SH-SY5Y (cell line): ENCODE results near the gene ZNF385C.

Source experiments
- GATA2 ChIP-seq: IDR thresholded peaks from 2 replicates; pipeline ENCODE4 v1.6.1; 2011; ENCODE audit warnings: mild to moderate bottlenecking, low read depth, low read length
- GATA3 ChIP-seq: IDR thresholded peaks from 2 replicates; pipeline ENCODE4 v1.6.1; 2011; ENCODE audit warnings: low read depth, mild to moderate bottlenecking, low read length, moderate library complexity

ZNF385C gene

DNA sequence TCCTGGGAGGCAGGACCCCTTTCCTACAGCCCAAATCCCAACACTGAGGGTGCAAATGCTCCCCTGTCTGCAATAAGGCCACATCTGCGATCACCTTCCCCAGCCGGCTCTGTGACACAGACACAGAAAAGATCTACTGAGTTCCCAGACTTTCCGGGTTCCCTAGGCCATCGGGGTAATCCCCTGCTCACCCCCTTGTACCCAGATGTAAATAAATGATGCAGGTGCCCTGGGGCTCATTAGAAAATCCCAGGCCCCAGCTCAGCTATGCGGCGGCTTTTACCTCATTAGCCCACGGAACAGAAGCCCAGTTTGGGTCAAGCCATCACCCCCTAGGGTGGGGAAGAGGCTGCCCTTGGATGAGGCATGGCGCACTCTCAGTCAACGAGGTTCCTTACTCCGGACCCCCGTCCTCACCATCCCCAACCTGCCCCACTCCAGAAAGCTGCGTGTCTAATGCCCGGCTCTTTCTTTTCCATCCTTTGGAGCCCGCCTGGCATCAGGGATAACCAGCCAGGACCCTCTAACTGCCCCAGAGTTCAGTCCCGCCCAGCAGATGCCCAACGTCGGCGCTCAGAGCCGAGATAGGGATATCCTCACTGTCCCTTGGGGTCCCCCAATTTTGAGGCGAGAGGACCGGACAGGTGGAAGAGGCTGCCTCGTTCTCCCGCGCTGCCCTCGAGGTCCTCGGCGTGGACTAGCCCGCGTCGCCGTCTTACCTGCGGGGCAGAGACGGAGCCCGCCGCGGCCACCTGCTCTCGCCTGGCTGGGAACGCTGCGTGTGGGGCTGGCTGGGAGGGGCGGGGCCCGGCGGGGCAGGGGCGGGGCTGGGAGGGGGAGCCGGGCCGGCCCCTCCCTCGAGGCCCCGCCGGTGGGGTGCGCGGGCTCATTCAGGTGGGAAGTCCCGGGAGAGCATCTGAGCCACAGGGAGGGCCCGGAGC, at the start of gene ZNF385C:
Gene ZNF385C, minus strand, starts transcription at position 783 of the 941 bp plus-strand sequence. CDS start 35,417 bp downstream, outside the sequence.
- TF ChIP-seq GATA2 (no peak), GATA3 (no peak)

DNA sequence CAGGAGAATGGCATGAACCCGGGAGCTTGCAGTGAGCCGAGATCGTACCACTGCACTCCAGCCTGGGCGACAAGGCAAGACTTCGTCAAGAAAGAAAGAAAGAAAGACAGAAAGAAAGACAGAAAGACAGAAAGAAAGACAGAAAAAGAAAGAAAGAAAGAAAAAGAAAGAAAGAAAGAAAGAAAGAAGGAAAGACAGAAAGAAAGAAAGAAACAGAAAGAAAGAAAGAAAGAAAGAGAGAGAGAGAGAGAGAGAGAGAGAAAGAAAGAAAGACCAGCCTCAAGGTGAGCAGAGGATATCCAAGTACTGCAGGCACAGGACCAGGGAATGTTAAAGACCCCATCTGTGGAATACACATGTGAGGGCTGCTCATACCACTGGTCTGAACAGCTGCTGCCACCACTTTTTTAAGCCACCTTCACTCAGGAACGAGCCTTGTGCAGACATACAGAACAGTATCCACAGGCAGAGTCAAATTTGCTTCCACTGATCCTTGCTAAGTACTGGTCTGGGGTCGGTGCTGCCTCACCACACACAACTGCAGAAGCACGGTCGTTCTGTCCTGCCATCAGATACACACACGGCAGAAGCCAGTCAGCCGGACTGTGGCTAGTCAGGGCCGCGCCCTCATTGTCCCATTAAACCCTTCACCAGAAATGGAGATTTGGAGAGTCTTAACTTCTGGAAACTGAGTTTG, 48.8 kb upstream of the ZNF385C start:
- no peak for TF ChIP-seq GATA3
- TF ChIP-seq GATA2: no peak

- TF ChIP-seq GATA2 (no peak), GATA3 (no peak)
Observed at GRCh38 chr17:42142371-42142896, 44.2 kb upstream of the ZNF385C start.

DNA sequence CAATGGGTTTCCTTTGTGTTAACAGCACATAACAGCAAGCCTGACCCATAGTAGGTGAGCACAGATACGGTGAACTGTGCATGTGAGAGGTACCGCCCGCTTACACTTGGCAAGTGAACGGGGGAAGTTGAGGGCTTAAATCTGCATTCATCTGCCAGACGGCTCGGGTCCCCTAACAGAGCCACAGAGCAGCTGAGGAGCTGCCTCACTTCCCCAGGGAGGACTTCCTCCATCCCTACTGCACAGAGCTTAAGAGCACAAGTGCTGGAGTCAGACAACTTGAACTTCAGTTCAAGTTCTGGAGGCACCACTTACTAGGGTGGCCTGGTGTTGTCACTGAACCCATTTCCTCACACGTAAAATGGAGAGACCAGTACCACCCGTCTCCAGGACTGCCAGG, 43.1 kb upstream of the ZNF385C start:
- TF ChIP-seq GATA3: no peak
- no peak for TF ChIP-seq GATA2

GRCh38 chr17:42138749-42139492, 40.6 kb upstream of the ZNF385C start:
- TF ChIP-seq GATA2 (no peak), GATA3 (no peak)

- TF ChIP-seq GATA3 (no peak), GATA2 (no peak)
Observed at GRCh38 chr17:42136654-42137051, 38.4 kb upstream of the ZNF385C start.

DNA sequence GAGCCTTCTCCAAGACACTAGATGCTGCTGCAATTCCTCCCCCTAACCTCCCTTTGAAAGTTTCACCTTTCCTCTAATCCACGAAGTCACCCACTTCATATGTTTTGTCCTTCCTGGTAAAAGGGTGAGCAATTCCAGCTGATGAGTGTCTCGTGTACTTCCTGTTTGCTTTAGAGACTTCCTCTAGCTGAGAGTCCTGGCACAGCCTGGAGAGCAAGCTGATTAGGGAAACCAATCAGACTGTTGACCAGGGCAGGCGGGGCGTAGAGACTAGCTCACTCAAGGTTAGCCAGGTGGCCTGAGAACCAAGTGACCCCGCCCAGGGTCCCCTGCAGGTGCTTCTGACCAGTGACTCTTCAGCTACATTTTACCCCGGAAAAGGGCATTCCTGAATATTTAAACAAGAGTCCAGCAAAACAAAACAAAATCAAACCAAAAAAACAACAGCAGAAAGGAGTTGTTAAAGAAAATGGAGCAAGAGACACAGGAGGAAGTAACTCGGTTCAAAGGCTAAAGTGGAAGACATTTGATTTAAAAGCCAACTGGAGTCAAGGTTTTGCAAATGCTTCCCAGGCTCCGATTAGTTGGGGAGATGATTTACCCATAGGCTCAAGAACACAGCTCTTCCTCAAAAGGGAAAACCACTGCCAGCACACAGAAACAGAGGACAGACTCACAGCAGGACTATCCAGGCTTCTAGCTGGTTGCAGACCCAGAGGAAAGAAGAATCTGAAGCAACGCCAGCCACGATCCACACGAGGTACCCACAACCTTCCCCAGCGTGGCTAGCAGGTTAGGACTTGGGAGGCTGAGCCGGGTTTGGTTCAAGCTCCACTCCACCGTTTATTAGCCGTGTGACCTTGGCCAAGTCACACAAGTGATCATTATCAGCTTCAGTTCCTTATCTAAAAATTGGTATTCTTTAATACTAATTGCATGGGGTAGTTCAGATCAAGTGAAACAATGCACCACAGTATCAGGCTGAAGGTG, 37.7 kb upstream of the ZNF385C start:
- TF ChIP-seq GATA3 (no peak), GATA2 (no peak)

DNA sequence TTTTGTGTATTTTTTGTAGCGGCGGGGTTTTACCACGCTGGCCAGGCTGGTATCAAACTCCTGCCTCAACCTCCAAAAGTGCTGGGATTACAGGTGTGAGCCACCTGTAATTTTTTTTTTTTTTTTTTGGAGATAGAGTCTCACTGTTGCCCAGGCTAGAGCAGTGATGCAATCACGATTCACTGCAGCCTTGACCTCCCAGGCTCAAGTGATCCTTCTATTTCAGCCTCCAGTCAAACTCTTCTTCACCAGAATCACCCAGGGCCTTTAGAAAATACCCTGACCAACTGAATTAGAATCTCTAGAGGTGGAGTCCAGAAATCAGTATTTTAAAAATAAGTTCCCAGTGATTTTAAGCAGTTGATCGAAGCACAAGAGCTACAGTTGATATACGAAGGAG, 36.9 kb upstream of the ZNF385C start:
- TF ChIP-seq GATA2 (no peak), GATA3 (no peak)

GRCh38 chr17:42133461-42134041, 35.3 kb upstream of the ZNF385C start:
- TF ChIP-seq GATA2 (no peak), GATA3 (no peak)

DNA sequence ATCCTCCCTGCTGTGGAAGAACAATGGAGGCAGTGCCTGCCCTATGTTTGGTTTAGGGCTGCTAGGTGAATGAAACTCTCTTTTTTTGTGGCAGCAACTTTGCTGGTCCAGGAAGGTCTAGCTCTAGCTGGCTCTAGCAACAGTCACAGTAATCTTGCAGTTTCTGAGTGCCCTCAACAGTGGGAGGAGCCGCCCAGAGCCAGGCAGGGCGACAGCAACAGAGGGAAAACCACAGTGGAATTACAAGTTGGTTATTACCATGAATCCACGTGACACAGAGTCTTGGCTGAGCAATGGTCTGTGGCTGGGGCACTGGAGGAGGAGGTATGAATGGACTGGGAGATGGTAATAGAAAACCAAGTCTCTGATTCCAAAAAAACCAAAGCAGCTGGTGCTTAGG, 34.7 kb upstream of the ZNF385C start:
- TF ChIP-seq GATA2: no peak
- no peak for TF ChIP-seq GATA3

- TF ChIP-seq GATA2 (no peak), GATA3 (no peak)
Observed at GRCh38 chr17:42131981-42132432, 33.7 kb upstream of the ZNF385C start.

DNA sequence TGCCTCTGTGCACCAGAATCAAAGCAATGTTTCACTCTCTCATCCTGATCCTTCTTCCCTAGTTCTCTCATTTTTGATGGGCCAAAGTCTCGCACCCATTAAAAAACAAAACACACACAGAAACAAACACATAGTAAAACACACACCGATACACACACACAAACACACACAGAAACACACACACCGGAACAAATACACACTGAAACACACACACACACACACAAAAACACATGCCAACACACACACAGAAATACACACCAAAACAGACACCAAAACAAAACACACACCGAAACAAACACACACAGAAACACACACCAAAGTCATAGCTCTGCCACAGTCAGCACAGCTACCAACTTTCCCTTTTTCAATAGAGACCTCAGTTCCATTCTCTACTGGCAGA, 33.0 kb upstream of the ZNF385C start:
- TF ChIP-seq GATA2 (no peak), GATA3 (no peak)
